Stimulated activated CD8-positive, alpha-beta memory T cell treated with anti-CD3 and anti-CD28 coated beads, Interleukin-15, amount 100 ng/mL, for 4 hours (primary cell): ENCODE results near the gene TUBGCP3.

Source experiments
- DNase-seq, 2 donors: peaks; one replicate each; pipeline ENCODE4 v3.0.0-alpha.2; 2020; ENCODE audit warnings: low read depth in 2 of 2

Gene TUBGCP3

GRCh38 chr13:112616586-112617362, 28.8 kb upstream of the TUBGCP3 start:
- DNase-seq: no peak

GRCh38 chr13:112615391-112615790, 27.4 kb upstream of the TUBGCP3 start:
- no peak for DNase-seq

- DNase-seq: no peak
These were observed 26.9 kb upstream of the TUBGCP3 start for GRCh38 chr13:112614835-112615234.

- DNase-seq: no peak
These were observed 20.3 kb upstream of the TUBGCP3 start for GRCh38 chr13:112608212-112608611.

DNA sequence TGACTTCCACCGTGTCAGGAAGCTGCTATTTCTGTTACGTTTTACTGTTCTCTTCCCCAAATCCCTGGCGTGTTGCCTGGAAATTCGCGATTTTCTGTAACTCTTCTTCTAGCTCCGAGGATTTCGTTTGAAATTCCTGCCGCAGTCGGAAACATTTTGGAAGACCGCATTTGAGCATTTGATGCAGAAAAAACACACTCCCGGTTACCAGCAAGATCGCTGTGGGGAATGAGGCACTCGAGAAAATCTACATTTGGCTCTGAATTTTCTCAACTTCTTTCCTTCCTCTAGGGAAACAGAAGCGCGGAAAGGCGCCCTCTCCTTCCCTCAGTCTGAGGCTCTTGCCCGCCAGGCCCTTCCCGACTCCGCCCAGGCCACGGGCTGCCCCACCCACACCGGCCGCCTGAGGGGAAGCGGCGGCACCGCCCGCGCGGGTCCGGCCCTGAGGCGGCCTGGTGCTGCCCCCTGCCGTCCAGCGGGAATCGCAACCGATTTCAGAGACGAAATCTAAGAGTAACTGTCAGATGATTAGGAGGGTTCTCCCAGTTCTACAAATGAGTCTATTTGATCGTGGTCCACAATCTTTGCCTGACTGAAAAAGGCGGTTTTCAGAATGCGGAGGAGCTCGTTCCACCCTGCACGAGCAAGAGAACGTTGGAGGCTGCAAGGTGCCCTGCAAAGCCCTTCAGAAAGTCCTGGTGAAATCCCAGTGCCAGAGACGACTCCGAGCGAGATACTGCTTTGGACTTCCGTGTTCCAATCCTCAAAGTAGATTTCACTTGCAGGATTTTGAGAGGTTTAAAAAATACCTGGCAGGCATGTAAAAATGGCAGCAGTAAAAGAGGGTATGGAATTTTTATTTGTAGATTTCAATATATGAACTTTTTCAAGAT, 18.4 kb upstream of the TUBGCP3 start:
- DNase-seq: peak; percentile 63 to 67

- DNase-seq: no peak
These were observed 17.6 kb upstream of the TUBGCP3 start for GRCh38 chr13:112605531-112605990.

GRCh38 chr13:112603641-112604225, 15.8 kb upstream of the TUBGCP3 start:
- no peak for DNase-seq

- no peak for DNase-seq
These were observed 14.2 kb upstream of the TUBGCP3 start for GRCh38 chr13:112602189-112602588.

DNA sequence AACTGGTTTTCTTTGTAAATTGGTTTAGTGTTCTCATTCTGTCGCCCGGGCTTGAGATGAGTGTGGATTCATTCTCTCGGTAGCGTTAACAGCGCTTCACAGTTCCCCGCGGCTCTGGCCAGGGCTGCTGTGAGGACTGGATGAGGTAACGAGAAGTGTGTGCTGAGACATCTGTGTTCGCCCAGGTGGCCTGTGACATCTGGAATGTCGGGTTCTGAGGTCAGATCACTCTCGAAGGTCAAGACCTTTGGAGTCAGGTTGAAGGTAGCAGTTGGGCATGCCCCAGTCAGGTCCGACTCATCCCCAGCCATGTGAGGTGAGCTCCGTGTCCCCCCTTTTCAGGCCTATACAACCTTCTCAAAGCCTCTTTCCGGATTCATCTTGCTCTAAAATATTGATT, 13.4 kb upstream of the TUBGCP3 start:
- no peak for DNase-seq

DNA sequence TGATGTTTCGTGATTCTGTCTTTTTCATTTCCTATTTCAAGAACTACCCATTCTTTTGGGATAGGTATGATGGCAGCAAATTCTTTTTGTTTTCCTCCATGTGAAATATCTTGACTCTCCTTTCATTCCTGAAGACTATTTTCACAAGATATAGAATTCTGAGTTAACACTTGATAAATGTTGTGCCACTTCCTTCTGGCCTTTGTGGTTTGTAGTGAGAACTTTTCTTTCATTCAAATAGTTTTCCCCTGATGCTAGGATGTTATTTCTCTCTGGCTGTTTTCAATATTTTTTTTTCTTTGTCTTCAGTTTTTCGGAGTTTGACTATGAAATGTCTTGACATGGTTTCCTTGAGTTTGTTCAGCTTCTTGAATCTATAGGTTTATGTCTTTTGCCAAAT, 8.3 kb upstream of the TUBGCP3 start:
- DNase-seq: no peak

GRCh38 chr13:112592647-112593046, 4.7 kb upstream of the TUBGCP3 start:
- DNase-seq: no peak

DNA sequence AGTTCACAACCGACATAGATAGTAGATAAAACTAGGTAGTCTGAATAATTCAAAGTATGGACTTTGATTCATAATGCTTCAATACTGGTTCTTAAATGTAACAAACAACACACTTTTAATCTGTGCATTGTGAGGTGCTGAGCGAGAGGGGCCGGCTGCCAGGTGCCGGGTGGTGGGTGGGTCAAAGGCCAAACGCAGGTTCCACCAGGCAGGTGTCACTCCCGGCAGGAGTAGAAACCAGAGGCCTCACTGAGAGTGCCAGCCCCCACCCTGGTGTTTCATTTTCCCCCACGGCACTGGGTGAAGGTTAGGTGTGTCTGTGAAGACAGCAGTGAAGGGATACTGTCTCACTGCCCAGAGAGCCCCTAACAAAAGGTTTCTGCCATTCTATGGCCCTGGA, 4.2 kb upstream of the TUBGCP3 start:
- no peak for DNase-seq

DNA sequence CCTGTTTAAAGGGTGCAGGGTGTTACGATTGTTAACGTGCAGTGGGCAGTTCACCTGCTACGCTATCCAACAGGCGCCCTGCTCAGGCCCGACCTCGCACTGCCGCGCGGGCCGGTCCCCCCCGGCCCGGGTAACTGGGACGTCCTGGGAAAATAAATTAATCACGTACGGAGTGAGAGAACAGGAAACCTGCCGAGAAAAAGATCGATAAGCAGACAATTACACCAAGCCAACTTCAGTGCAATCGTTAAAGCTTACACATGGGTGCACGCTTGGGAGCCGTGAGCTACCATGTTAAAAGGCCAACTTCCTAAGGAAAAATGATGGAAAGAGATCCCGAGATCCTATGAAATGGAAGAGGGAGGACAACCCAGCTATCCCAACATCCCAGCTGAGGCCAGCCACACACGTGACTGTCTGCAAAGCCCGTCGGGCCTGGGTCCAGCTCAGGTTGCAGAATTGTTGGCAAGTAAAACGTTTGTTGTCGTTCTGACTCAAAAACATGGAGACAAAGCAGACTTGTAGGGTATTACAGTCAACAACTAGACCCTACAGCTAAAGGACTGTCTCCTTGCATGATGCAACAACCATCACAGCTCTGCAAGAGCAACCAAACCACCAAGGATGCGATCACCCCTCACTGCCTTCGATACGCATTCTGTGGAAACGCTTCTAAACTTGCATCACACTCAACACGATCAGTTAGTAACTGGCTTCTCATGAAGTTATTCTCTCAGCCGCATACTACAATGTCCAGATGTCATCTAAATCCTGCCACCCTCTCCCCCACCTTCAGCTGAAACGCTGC, 741 bp upstream of the TUBGCP3 start:
- no peak for DNase-seq

DNA sequence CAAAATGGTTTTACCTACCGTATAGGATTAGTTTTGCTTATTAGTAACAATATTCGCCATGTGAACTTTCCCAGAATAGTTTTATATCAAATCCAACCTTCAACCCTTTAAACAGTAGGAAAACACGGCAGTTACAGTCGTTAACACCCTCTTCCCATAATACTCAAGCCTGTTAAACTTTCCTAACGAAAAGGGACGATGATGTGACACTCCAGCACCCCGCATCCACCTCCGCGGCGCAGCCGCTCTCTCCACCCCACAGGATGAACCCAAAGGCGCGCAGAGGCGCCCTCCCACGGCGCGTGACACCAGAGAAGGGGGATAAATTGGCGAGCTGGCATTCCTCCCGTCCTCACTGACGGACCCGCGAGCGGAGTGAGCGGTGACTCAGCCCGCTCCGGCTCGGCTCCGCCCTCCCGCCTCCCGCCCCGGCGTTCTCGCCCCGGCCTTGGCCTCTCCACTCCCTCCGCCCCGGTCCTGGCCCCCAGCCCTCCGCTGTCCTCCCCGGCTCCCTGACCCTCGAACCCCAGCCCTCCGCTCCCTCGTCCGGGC, 665 bp downstream of the TUBGCP3 start:
- DNase-seq: peak; percentile 49 to 57

DNA sequence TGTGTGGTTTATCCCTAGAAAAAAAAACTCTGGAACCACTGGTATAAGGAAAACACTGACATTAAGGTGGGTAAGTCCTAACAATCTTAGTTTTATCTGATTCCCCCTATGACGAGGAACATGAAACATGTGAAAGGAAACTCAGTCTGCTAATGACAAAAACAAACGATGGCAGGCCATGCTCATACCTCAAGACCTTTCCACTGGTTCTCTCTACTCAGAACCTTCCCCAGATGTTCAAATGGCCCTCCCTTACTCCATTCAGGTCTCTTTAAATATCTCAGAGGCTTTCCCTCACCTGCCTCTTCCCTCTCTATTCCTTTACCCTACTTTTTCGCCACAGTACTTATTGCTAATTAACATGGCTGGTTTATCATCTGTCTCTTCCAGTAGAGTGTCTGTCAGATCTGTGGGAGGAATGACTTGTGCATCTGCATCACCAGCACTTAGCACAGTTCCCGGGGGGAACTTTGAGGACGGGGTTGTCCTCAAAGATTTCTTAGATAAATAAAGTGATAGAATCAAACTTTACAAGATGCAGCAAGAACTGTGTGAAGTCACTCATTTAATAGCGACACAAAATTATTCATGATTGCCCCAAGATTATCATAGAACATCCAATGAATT, 1.5 kb downstream of the TUBGCP3 start:
- DNase-seq: no peak

- no peak for DNase-seq
These were observed 4.2 kb downstream of the TUBGCP3 start for GRCh38 chr13:112583592-112584277.

DNA sequence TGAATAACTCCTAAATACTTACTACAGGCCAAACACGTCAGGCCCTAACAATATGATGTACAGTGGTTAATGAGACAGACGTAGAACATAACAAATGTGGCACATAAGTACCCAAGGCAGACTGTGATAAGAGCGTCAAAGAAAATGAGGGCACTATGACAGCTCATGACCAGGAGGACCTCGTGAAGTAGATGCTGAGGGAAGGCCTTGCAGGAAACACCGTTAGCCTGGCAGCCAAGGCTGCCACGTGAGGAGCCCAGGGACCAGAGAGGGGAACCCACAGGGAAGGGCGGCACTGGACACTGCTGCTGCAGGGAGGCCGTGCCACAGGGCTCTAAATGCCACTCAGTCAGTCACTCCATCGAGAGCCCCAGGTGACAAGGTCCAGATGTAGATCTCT, 5.7 kb downstream of the TUBGCP3 start:
- DNase-seq: no peak

GRCh38 chr13:112580912-112581311, 7.0 kb downstream of the TUBGCP3 start:
- no peak for DNase-seq

- no peak for DNase-seq
These were observed 7.7 kb downstream of the TUBGCP3 start for GRCh38 chr13:112580211-112580610.

GRCh38 chr13:112579310-112579843, 8.6 kb downstream of the TUBGCP3 start:
- DNase-seq: no peak
